Gastroesophageal sphincter (tissue), 4 donors: ENCODE measurements around the gene HOXA4. TPM values are rescaled to one million over a fixed set of nuclear protein-coding genes. Genes with fewer than 3 reads are reported as not detected.
A peak's percentile ranks its signal among the peaks of the same experiment; 100 is the strongest.

Experiments
- ATAC-seq: fragments of 150-250 bp; one replicate; pipeline ENCODE4 v1.9.1; 2016; ENCODE audit warnings: mild to moderate bottlenecking, moderate library complexity
- H3K27ac ChIP-seq, 4 donors: fragments of 200-600 bp; sonication (generic) in 3 of 4; 1 replicate in 3 of 4; 2 replicates in 1 of 4; pipeline ENCODE4 v1.5.1; 2016 to 2019
- H3K27me3 ChIP-seq: fragments of 200-600 bp; sonication (generic); one replicate; pipeline ENCODE4 v1.5.1; 2019
- H3K36me3 ChIP-seq, 2 donors: fragments of 200-600 bp; sonication (generic); one replicate each; pipeline ENCODE4 v1.5.1; 2019; ENCODE audit warnings: control low read depth in 1 of 2
- H3K4me1 ChIP-seq, 3 donors: fragments of 200-600 bp; sonication (generic); 1 replicate in 2 of 3; 2 replicates in 1 of 3; pipeline ENCODE4 v1.5.1; 2016 to 2019; ENCODE audit warnings: control low read depth in 2 of 3
- H3K4me3 ChIP-seq, 2 donors: fragments of 200-600 bp; sonication (generic); one replicate each; pipeline ENCODE4 v1.5.1; 2019; ENCODE audit warnings: mild to moderate bottlenecking in 1 of 2, moderate library complexity in 1 of 2
- H3K9me3 ChIP-seq, 3 donors: fragments of 200-600 bp; sonication (generic); one replicate each; pipeline ENCODE4 v1.5.1; 2017 to 2019; ENCODE audit warnings: control low read depth in 2 of 3
- EP300 ChIP-seq: sonication (generic); formaldehyde crosslinking; IDR thresholded peaks from one replicate; pipeline ENCODE4 v1.6.1; 2017; ENCODE audit warnings: antibody characterized with exemption, mild to moderate bottlenecking
- POLR2A ChIP-seq, 2 donors: fragments of 450-650 bp; IDR thresholded peaks; one replicate each; pipeline ENCODE4 v1.6.1; 2017; ENCODE audit warnings: antibody characterized with exemption in 2 of 2, mild to moderate bottlenecking in 2 of 2, moderate library complexity in 1 of 2
- POLR2AphosphoS5 ChIP-seq: sonication (generic); formaldehyde crosslinking; IDR thresholded peaks from one replicate; pipeline ENCODE4 v1.6.1; 2017; ENCODE audit warnings: antibody characterized with exemption
- WGBS, 2 donors: methylation state at CpG; one replicate each; pipeline ENCODE4 v1.1.5; 2018; ENCODE audit warnings: low coverage in 1 of 2; 5-methylcytosine and 5-hydroxymethylcytosine counted together
- total RNA-seq, 4 donors: library from RNA; depleted of rRNA; stranded (reverse); fragments of >200 nt; gene quantifications; one replicate each; pipeline ENCODE4 v1.1.0, GENCODE V29; 2016
- TF ChIP-seq, protein P1 (sequence below), 4 experiments: fragments of 200-600 bp in 2 of 4; fragments of 450-650 bp in 2 of 4; sonication (generic) in 1 of 4; IDR thresholded peaks; one replicate each; pipeline ENCODE4 v1.5.1; 2017 to 2019; ENCODE audit warnings: antibody characterized with exemption in 4 of 4, mild to moderate bottlenecking in 2 of 4, moderate library complexity in 2 of 4

HOXA4 gene
- total RNA-seq, 4 donors from 2014 or later, result 8.6 to 20.2 (median 15.3) TPM

DNA sequence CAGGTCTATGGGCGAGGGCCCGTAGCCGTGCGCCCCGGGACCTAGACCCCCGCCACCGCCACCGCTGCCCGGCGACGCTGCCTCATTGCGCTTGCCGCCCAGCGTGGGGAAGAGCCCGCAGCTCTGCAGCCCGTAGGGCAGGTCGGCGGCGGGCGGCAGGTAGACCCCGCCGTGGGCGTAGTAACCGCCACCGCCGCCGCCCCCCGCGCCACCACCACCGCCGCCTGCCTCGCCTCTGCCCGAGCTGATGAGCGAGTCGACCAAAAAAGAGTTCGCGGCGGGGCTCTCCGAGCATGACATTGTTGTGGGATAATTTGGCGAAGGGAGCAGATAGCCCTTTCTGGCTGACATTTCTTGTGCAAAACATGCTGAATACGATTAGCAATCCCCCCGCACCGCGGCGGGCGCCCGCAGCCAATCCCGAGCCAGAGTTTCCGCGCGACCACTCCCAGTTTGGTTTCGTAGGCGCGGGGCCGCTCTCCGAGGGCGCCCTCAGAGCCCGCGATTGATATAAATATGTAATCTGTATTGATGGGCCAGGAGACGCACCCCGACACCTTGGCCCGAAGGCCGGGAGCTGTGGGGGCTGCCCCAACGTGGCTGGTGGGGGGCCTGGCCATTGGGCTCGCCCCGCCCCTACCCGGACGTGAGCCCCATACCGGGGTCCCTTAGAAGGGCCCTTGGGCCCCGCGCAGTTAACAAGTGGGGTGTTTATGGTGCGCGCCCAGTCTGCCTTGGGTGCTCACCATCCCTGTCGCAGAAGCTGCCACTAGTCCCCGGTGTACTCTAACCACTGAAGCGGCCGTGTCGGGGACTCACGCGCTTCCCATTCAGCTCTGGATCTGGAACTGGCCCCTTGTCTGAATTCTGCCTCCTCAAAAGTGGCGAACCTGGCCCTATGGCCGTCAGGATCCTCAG lies 43.7 kb upstream of the HOXA4 start, which contains the start of gene HOXA10:
Gene HOXA10, minus strand, starts transcription at position 365 of the 918 bp plus-strand sequence. Its CDS starts 14 bp downstream, at position 351.
- H3K4me1 ChIP-seq, result peaks cover 0 to 36% (median 24%) of the 10 kb centered on the region in 3 donors
- no peaks in the 10 kb centered on the region for H3K9me3 ChIP-seq
- no peaks in the 10 kb centered on the region for H3K36me3 ChIP-seq
- H3K27me3 ChIP-seq, result peaks cover 100% of the 10 kb centered on the region
- ATAC-seq, result no peak
- H3K27ac ChIP-seq, result no peak within 1 kb of the TSS
- H3K4me3 ChIP-seq, result peak within 1 kb of the TSS; percentile 1 to 52
- TF ChIP-seq EP300 (no peak), POLR2A (IDR thresholded peaks at IDR 0.05) (no peak), POLR2AphosphoS5 (no peak)
- TF ChIP-seq, protein P1, sequence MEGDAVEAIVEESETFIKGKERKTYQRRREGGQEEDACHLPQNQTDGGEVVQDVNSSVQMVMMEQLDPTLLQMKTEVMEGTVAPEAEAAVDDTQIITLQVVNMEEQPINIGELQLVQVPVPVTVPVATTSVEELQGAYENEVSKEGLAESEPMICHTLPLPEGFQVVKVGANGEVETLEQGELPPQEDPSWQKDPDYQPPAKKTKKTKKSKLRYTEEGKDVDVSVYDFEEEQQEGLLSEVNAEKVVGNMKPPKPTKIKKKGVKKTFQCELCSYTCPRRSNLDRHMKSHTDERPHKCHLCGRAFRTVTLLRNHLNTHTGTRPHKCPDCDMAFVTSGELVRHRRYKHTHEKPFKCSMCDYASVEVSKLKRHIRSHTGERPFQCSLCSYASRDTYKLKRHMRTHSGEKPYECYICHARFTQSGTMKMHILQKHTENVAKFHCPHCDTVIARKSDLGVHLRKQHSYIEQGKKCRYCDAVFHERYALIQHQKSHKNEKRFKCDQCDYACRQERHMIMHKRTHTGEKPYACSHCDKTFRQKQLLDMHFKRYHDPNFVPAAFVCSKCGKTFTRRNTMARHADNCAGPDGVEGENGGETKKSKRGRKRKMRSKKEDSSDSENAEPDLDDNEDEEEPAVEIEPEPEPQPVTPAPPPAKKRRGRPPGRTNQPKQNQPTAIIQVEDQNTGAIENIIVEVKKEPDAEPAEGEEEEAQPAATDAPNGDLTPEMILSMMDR (IDR thresholded peaks at IDR 0.05), result no peak
- 10 to 60% methylated on average over 1 to 15 of the region's 82 CpGs for WGBS, 2 donors

DNA sequence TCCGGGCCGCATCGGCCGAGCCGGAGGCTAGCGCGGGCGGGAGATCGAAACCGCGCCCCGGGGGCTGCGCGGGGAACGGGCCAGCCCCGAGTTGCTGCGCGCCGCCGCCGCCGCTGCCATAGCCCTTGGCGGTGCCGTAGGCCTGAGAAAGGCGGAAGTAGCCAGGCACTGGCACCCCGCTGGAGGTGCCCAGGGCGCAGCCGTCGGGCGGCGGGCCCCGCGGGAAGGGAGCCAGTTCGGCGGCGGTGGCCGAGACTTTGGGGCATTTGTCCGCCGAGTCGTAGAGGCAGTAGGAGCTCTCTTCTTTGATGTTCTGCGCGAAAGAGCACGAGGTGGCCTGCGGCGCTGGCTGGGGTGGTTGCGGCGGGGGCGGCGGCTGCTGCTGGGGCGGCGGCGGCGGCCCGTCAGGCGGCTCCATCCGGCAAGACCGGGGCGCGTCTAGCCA lies 43.0 kb upstream of the HOXA4 start:
- Histone ChIP-seq H3K9me3 (no peaks in the 10 kb centered on the region), H3K27ac (no peak overlapping the region), H3K36me3 (no peaks in the 10 kb centered on the region), H3K4me3 (peak overlapping the region; percentile 1 to 52), H3K4me1 (peaks cover 0 to 37% (median 24%) of the 10 kb centered on the region in 3 donors), H3K27me3 (peaks cover 100% of the 10 kb centered on the region)
- peak; percentile 45 for ATAC-seq
- TF ChIP-seq, protein P1 (IDR thresholded peaks at IDR 0.05), result no peak
- TF ChIP-seq POLR2AphosphoS5, result no peak
- no peak for TF ChIP-seq EP300
- no peak for TF ChIP-seq POLR2A (IDR thresholded peaks at IDR 0.05)
- WGBS, 2 donors, result 10% methylated on average over 2 of the region's 59 CpGs; no CpG with 5 or more reads in 1 of the 2 donors

DNA sequence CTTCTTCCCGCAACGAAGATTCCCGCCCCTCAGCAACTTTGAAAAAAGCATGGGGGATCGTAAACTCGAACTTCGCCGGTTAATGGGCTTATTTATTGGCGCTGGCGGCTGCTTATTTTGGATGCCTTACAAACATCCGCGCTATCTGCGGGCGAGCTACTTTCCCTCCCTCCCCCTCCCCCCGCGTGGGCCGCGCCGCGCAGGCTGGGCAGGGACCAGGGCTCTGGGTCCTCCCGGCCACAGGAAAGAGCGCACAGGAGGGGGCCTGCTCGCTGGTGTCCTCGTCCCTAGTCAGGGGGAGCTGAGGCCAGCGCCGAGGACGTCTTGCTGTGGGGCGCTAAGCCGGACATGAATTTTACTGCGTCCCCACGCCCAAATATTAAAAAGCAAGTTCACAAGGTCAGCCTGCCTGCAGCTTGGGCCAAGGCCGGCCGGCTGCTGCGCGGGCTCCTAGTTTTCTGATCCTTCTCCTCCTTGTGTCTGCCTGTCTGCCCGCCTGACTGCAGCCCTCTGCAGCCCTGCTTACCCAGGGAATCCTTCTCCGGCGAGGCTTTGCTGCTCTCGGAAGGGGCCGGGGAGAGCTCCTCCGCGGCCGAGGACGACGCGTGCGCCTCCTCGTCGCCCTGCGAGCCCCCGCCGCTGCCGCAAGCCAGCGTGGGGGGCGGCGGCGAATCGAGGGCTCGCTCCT lies 42.4 kb upstream of the HOXA4 start:
- Histone ChIP-seq H3K4me1 (peaks cover 0 to 37% (median 24%) of the 10 kb centered on the region in 3 donors), H3K27me3 (peaks cover 100% of the 10 kb centered on the region), H3K9me3 (no peaks in the 10 kb centered on the region), H3K27ac (no peak overlapping the region), H3K4me3 (peak overlapping the region; percentile 1 to 52), H3K36me3 (no peaks in the 10 kb centered on the region)
- no peak for ATAC-seq
- WGBS, 2 donors, result 0 to 5% methylated on average over 1 to 8 of the region's 58 CpGs
- TF ChIP-seq POLR2A (IDR thresholded peaks at IDR 0.05), result no peak
- no peak for TF ChIP-seq POLR2AphosphoS5
- TF ChIP-seq, protein P1 (IDR thresholded peaks at IDR 0.05), result no peak
- TF ChIP-seq EP300, result no peak

GRCh38 chr7:27172315-27172774 lies 41.8 kb upstream of the HOXA4 start:
- H3K9me3 ChIP-seq, result no peaks in the 10 kb centered on the region
- H3K27ac ChIP-seq, result no peak overlapping the region
- TF ChIP-seq POLR2AphosphoS5 (no peak), POLR2A (IDR thresholded peaks at IDR 0.05) (no peak), EP300 (no peak)
- TF ChIP-seq, protein P1 (IDR thresholded peaks at IDR 0.05), result no peak
- 18% methylated on average over 2 of the region's 10 CpGs; no CpG with 5 or more reads in 1 of the 2 donors for whole genome bisulfite sequencing, 2 donors
- no peaks in the 10 kb centered on the region for H3K36me3 ChIP-seq
- ATAC-seq, result no peak
- H3K27me3 ChIP-seq, result peaks cover 100% of the 10 kb centered on the region
- peaks cover 0 to 37% (median 24%) of the 10 kb centered on the region in 3 donors for H3K4me1 ChIP-seq
- peak overlapping the region in 1 of 2 donors; percentile 52 for H3K4me3 ChIP-seq
